Forelimb muscle (tissue), 1 donor: Measurements from ENCODE around the gene AHSG. TPM values are rescaled to one million over a fixed set of nuclear protein-coding genes. Genes with fewer than 3 reads are reported as not detected.

ENCODE experiments used
- DNase-seq: peaks from one replicate; pipeline ENCODE4 v3.0.0-alpha.2; 2013; ENCODE audit warnings: low read depth
- polyA plus RNA-seq: library from polyadenylated mRNA; unstranded; fragments of 120-200 nt; gene quantifications from one replicate; pipeline ENCODE4 v1.2.1, GENCODE V29; 2013; ENCODE audit not compliant: insufficient read length

Gene AHSG
- polyA plus RNA-seq, 1 donor, result not detected

GRCh38 chr3:186592682-186593081 is 20.2 kb upstream of the AHSG start:
- DNase-seq, result no peak

- DNase-seq, result no peak
Measured at GRCh38 chr3:186593862-186594261, 19.0 kb upstream of the AHSG start.

- DNase-seq, result no peak
Measured at GRCh38 chr3:186594591-186595113, 18.2 kb upstream of the AHSG start.

- no peak for DNase-seq
Measured at GRCh38 chr3:186596568-186597287, 16.1 kb upstream of the AHSG start.

GRCh38 chr3:186598108-186598784 is 14.6 kb upstream of the AHSG start:
- DNase-seq, result no peak

- DNase-seq, result no peak
Measured at GRCh38 chr3:186598794-186599141, 14.1 kb upstream of the AHSG start.

GRCh38 chr3:186599142-186599784 is 13.6 kb upstream of the AHSG start:
- no peak for DNase-seq

- no peak for DNase-seq
Measured at GRCh38 chr3:186599785-186600166, 13.1 kb upstream of the AHSG start.

- no peak for DNase-seq
Measured at GRCh38 chr3:186600896-186601295, 12.0 kb upstream of the AHSG start.

GRCh38 chr3:186603159-186603558 is 9.7 kb upstream of the AHSG start:
- DNase-seq, result no peak

GRCh38 chr3:186605078-186605477 is 7.8 kb upstream of the AHSG start:
- no peak for DNase-seq

GRCh38 chr3:186605561-186606545 is 7.0 kb upstream of the AHSG start:
- DNase-seq, result no peak

- no peak for DNase-seq
Measured at GRCh38 chr3:186608624-186609215, 4.1 kb upstream of the AHSG start.

- no peak for DNase-seq
Measured at GRCh38 chr3:186609247-186609868, 3.5 kb upstream of the AHSG start.

- DNase-seq, result no peak
Measured at GRCh38 chr3:186612065-186612464, 795 bp upstream of the AHSG start.

GRCh38 chr3:186613637-186614265 is 891 bp downstream of the AHSG start:
- no peak for DNase-seq

GRCh38 chr3:186614266-186614596 is 1.4 kb downstream of the AHSG start:
- no peak for DNase-seq

- peak; percentile 47 for DNase-seq
Measured at GRCh38 chr3:186614597-186615483, 2.0 kb downstream of the AHSG start.

GRCh38 chr3:186616299-186616617 is 3.4 kb downstream of the AHSG start:
- DNase-seq, result no peak
